Tongue (tissue), 2 donors: Measurements from ENCODE around the gene RBMX. TPM values are rescaled to one million over a fixed set of nuclear protein-coding genes. Genes with fewer than 3 reads are reported as not detected.
"Not testable (repeated sequence)": the region's sequence is repeated elsewhere in the genome, so short reads cannot be mapped to it uniquely, and the experiment has no call there.

Experiments
- DNase-seq: peaks from one replicate; pipeline ENCODE4 v3.0.0-alpha.2; 2015
- total RNA-seq: library from RNA; depleted of rRNA; stranded (reverse); fragments of >200 nt; gene quantifications from one replicate; pipeline ENCODE4 v1.2.3, GENCODE V29; 2014

Gene RBMX
- total RNA-seq, 1 donor from 2014 or later, result 297 TPM

- DNase-seq, result no peak
Measured at GRCh38 chrX:136878423-136878822, 2.1 kb downstream of the RBMX start.

DNA sequence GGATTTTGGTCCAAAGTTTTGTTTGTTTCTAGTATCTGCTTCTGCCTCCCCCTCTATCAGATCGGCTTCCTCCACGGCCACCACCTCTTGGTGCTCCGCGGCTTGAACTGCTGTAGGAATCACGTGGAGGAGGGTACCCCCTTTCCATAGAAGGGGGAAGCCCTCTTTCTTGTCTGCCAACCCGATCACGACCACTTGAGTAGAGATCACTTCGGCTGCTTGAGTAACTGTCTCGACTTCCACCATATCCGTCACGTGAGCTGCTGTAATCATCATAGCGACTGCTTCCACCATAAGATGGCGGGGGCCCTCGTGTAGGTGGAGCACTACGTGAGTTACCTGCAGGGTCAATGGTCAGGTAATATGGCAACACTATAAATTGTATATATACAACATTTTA lies 6.4 kb downstream of the RBMX start:
- DNase-seq, result not testable (repeated sequence)

DNA sequence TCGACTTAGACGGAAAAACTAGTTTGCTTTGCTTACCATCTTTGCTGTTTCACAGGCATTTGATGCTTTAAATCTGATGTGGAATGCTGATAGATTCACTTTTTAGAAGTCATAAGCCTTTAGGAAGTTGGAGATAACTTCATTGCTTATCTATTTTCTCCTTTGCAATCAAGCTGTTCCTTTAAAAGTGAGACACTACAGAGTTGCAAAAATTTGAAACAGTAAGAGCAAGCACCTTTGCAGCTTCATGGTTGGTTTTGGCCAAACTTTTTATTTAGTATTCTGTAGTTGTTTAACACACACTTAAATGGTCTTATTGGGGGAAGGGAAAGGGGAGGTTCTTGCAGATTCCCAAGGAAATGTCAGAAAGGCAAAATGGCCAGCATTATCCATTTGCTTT lies 7.3 kb downstream of the RBMX start:
- not testable (repeated sequence) for DNase-seq

DNA sequence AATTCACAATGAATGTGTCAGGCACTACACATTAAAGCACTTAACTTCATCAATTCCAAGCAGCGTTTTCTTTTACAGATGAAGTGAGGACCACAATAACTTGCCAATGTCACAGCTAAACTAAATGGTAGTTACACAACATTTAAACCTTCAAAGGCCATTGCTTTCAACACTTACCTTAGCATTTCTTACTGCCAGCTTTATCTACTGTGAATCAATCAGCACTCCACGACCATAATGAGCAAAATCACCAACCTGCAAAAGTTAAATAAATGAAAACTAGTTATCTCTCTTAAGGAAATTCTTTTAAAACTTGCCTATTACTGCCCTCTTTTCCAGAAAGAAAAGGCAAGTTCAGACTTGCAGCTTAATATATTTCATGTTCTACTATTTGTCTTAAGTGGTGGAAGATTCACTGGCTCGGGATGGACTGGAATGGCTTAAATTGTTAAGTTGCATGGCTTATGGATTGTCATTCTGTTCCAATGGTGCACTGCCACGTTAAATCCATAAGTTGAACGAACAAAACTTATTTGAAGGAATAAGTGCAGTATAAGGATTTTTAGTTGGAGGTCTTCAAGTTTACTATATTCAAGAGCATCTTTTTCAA lies 8.3 kb downstream of the RBMX start:
- no peak for DNase-seq

DNA sequence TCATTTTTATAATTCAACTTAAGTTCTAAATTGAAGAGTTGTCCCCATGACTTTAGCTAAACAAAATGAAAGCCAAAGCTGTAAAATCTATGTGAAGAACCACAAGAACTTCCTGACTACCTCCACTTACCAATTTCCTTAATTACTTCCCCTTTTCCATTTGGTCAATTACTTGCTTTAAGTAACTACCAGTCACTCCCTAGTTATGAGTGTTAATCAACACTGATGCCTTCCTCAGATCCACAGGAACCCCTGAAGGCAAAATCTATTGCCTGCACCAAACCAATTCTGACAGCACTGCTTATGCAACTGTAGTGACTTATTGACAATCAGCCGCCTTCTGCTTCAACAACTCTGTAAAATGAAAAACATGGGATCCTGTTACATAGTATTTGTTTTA lies 10.5 kb downstream of the RBMX start:
- DNase-seq, result no peak

- no peak for DNase-seq
Measured at GRCh38 chrX:136868283-136869055, 12.1 kb downstream of the RBMX start.

- DNase-seq, result no peak
Measured at GRCh38 chrX:136867518-136867917, 13.0 kb downstream of the RBMX start.

GRCh38 chrX:136867096-136867491 lies 13.4 kb downstream of the RBMX start:
- peak; percentile 37 for DNase-seq

DNA sequence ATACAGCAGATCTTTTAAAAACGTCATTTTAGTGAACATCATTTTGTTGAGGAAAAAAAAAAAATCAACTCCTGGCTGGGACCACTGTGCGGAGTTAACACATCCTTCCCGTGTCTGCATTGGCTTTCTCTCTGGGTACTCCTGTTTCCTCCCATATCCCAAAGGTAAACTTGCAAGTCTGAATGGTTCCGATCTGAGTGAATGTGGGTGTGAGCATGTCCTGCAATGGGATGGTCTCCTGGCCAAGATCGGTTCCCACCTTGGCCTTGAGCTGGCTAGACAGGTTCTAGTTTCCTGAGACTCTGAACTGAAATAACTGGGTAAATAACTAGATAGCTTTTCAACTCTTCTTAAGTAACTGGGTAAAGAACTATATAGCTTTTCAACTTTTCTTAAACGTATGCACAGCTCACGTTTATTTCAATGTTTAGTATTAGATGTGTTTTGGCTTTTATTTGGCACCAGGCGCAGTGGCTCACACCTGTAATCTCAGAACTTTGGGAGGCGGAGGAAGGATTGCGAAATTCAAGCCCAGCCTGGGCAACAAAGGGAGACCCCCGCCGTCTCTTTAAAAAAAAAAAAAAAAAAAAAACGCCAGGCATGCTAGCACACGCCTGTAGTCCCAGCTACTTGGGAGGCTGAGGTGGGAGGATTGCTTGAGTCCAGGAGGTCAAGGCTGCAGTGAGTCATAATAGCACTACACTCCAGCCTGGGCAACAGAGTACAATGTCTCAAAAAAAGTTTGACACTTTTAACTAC lies 14.0 kb downstream of the RBMX start:
- DNase-seq, result no peak

DNA sequence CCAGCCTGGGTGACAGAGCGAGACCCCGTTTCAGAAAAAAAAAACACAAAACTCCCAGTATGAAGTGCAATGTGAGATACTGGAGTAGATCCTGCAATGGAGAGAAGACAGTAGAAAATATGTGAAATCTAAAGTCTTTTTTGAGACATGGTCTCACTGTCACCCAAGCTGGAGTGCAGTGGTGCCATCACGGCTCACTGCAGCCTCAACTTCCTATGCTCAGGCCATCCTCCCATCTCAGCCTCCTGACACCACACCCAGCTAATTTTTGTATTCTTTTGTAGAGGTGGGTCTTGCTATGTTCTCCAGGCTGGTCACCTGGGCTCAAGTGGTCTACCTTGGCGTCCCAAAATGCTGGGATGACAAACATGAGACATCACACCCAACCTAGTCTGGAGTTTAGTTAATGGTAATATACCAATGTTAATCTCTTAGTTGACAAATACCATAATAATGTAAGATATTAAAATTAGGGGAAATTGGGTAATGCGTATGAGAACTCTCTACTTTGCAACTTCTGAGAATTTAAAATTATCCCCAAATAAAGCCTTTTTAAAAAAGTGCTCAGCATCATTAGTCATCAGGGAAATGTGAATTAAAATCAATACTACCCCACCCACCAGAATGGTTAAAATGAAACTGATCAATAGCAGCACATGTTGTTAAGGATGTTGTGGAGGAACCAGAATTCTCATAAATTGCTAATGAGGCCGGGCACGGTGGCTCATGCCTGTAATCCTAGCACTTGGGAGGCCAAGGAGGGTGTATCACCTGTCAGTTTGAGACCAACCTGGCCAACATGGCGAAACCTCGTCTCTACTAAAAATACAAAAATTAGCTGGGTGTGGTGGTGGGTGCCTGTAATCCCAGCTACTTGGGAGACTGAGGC lies 15.0 kb downstream of the RBMX start:
- DNase-seq, result no peak

DNA sequence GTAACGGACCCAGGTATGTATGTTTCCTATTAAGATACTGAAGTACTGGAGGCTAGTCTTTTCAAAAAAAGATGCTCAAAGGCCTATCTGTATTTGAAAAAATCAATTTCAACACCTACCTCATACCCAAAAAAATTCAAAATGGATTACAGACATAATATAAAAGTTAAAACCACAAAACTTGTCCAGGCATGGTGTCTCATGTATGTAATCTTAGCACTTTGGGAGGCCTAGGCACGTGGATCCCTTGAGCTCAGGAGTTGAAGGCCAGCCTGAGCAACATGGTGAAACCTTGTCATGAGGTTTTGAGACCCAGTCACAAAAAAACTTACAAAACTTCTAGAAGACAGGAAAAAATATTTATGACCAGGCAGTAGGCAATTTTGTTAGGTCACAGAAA lies 16.7 kb downstream of the RBMX start:
- DNase-seq, result no peak

DNA sequence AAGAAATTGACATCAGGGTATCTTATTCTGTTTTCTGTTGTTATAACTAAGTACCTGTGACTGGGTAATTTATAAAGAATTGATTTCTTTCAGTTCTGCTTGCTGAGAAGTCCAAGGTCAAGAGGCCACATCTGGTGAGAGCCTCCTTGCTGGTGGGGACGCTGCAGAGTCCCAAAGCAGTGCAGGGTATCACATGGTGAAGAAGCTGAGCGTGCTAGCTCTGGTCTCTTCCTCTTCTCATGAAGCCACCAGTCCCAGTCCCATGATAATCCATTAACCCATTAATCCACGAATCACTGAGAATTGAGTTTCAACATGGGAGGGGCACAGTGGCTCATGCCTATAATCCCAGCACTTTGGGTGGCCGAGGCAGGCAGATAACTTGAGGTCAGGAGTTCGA lies 18.0 kb downstream of the RBMX start:
- DNase-seq, result no peak

DNA sequence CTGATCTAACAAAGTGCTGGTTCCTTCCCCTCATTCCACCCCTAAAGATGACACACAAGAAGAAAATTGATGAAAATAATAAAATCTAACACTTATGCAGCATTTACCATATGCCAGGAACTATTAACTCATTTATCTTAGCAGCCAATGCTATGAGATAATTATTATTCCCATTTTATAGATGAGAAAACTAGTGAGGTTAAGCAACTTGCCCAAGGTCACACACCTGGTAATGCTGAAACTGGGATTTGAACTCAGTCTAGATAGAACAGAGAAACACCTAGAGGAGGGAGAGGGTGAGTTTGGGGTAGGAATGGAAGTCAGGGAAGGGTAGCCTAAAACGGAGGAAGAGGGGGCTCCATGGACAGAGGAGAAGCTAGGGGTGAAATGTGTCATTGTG lies 18.6 kb downstream of the RBMX start:
- DNase-seq, result no peak

GRCh38 chrX:136858007-136858756 lies 22.3 kb downstream of the RBMX start:
- DNase-seq, result no peak

- DNase-seq, result no peak
Measured at GRCh38 chrX:136856551-136856950, 24.0 kb downstream of the RBMX start.

GRCh38 chrX:136856050-136856449 lies 24.5 kb downstream of the RBMX start:
- DNase-seq, result no peak

DNA sequence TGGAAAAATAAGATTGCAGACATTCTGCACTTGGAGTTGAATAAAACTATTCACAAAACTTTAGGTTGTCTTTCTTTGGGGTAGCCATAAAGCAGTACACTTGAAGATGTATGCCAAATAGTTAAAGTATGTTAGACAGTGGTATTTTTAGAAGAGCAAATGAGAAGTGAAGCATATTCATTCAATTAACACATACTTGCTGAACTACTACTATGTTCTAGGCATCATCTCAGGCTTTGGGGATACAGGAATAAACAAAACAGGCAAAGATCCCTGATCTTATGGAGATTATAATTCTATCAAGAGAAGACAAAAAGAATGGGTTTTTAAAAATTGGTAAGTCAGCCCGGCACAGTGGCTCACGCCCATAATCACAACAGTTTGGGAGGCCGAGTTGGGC lies 29.0 kb downstream of the RBMX start:
- no peak for DNase-seq

GRCh38 chrX:136850441-136851175 lies 29.9 kb downstream of the RBMX start:
- DNase-seq, result no peak

DNA sequence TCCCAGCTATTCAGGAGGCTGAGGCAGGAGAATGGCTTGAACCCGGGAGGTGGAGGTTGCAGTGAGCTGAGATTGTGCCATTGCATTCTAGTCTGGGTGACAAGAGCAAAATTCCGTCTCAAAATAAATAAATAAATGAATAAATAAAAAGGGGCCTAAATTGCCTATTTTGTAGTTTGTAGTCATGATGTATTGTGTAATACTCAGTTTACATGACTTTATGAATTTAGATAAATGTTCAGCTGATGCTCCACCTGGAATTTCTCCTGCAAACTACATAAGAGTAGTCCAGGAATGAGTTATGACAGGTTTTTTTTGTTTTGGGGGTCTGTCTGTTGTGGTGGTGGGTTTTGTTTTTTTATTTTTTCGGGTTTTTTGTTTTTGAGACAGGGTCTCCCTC lies 31.1 kb downstream of the RBMX start:
- no peak for DNase-seq

DNA sequence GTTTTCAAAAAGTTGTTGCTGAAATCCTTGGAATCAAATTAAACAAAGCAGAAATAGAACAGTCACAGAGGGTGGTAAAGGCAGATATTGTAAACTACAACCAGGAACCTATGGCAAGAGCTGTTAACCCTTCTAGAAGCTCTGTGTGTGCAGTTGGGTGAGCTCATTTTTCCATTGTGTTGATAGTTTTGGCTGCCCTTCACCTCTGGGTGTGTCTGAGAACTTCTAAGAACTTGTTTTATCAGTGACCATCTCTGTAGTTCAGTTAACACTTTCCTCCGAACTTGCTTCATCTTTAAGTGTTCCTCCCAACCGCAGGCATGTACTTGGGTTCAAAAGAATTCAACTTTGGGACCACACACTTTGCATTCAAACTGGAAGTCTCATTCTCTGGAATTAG lies 32.7 kb downstream of the RBMX start:
- DNase-seq, result no peak

DNA sequence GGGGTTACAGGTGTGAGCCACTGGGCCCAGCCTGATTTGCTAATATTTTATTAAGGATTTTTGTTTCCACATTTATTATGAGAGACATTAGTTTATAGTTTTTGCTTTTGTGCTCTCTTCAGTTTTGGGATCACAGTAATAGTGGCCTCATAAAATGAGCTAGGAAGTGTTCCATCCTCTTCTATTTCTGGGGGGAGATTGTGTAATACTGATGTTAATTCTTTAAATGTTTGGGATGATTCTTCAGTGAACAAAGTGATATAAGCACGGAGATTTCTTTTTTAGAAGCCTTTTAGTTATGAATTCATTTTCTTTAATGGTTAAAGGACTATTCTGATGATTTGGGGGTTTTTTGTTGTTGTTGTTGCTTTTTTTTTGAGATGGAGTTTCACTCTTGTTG lies 41.3 kb downstream of the RBMX start:
- no peak for DNase-seq
